Cardiac muscle cell (in vitro differentiated cells and primary cell): Measurements from ENCODE around the gene KIAA1210. TPM values are rescaled to one million over a fixed set of nuclear protein-coding genes. Genes with fewer than 3 reads are reported as not detected.

ENCODE experiments used
- DNase-seq, 2 donors: peaks; one replicate each; pipeline versions ENCODE4 v3.0.0 to v3.0.0-alpha.2; 2010 to 2017; ENCODE audit warnings: low read depth in 1 of 2, low spot score in 1 of 2
- H3K27ac ChIP-seq: fragments of 200-600 bp; sonication (generic); 2 replicates; pipeline ENCODE4 v1.5.1; 2016
- H3K27me3 ChIP-seq: fragments of 200-600 bp; sonication (generic); 2 replicates; pipeline ENCODE4 v1.6.0; 2016; ENCODE audit warnings: control low read depth
- H3K36me3 ChIP-seq: fragments of 200-600 bp; sonication (generic); 2 replicates; pipeline ENCODE4 v1.5.1; 2016; ENCODE audit warnings: control low read depth
- H3K4me1 ChIP-seq: fragments of 200-600 bp; sonication (generic); 2 replicates; pipeline ENCODE4 v1.8.1; 2017; ENCODE audit warnings: low read depth, mild to moderate bottlenecking, mixed run types
- H3K4me3 ChIP-seq: fragments of 200-600 bp; sonication (generic); 2 replicates; pipeline ENCODE4 v1.5.1; 2016; ENCODE audit warnings: mild to moderate bottlenecking
- H3K9me3 ChIP-seq: fragments of 200-600 bp; sonication (generic); 2 replicates; pipeline ENCODE4 v1.5.1; 2017; ENCODE audit warnings: low read depth, mild to moderate bottlenecking, control low read depth
- CTCF ChIP-seq: IDR thresholded peaks from 2 replicates; pipeline ENCODE4 v1.5.1; 2012; ENCODE audit warnings: low read depth, mild to moderate bottlenecking, low read length
- polyA plus RNA-seq: library from polyadenylated mRNA; unstranded; fragments of >200 nt; fragmentation: Nextera tagmentation; extraction: Ambion mirVana; gene quantifications from 2 replicates; pipeline ENCODE4 v1.2.1, GENCODE V29; 2016
- total RNA-seq: library from RNA; depleted of rRNA; stranded (reverse); fragments of >200 nt; gene quantifications from 2 replicates; pipeline ENCODE4 v1.2.3, GENCODE V29; 2016

KIAA1210 gene
- total and polyA plus RNA-seq, 2 experiments from 2014 or later = not detected

GRCh38 chrX:119082278-119082677, 45.3 kb downstream of the KIAA1210 start:
- H3K4me3 ChIP-seq = no peak overlapping the region
- no peak for TF ChIP-seq CTCF
- H3K27me3 ChIP-seq = no peaks in the 10 kb centered on the region
- no peak for DNase-seq
- H3K4me1 ChIP-seq = no peaks in the 10 kb centered on the region
- no peaks in the 10 kb centered on the region for H3K36me3 ChIP-seq
- H3K9me3 ChIP-seq = no peaks in the 10 kb centered on the region
- H3K27ac ChIP-seq = no peak overlapping the region

GRCh38 chrX:119075270-119076025, 52.2 kb downstream of the KIAA1210 start:
- no peaks in the 10 kb centered on the region for H3K36me3 ChIP-seq
- H3K27ac ChIP-seq = no peak overlapping the region
- no peak for TF ChIP-seq CTCF
- no peaks in the 10 kb centered on the region for H3K27me3 ChIP-seq
- no peaks in the 10 kb centered on the region for H3K9me3 ChIP-seq
- no peak overlapping the region for H3K4me3 ChIP-seq
- no peak for DNase-seq
- no peaks in the 10 kb centered on the region for H3K4me1 ChIP-seq

- Histone ChIP-seq H3K9me3 (no peaks in the 10 kb centered on the region), H3K27ac (no peak overlapping the region)
- no peak for DNase-seq
Observed at GRCh38 chrX:119073911-119074310, 53.7 kb downstream of the KIAA1210 start.

GRCh38 chrX:119073200-119073905, 54.3 kb downstream of the KIAA1210 start:
- TF ChIP-seq CTCF = no peak
- no peak for DNase-seq
- no peak overlapping the region for H3K4me3 ChIP-seq
- no peaks in the 10 kb centered on the region for H3K27me3 ChIP-seq
- no peaks in the 10 kb centered on the region for H3K9me3 ChIP-seq
- no peaks in the 10 kb centered on the region for H3K36me3 ChIP-seq
- no peak overlapping the region for H3K27ac ChIP-seq
- no peaks in the 10 kb centered on the region for H3K4me1 ChIP-seq

More at GRCh38 chrX:119073911-119074310, 53.7 kb downstream of the KIAA1210 start:
- Histone ChIP-seq H3K4me3 (no peak overlapping the region), H3K4me1 (no peaks in the 10 kb centered on the region), H3K36me3 (no peaks in the 10 kb centered on the region), H3K27me3 (no peaks in the 10 kb centered on the region)
- no peak for TF ChIP-seq CTCF

GRCh38 chrX:119072744-119073143, 54.9 kb downstream of the KIAA1210 start, which contains the start of gene CT47C1:
TSS of gene CT47C1 (plus strand) at chrX:119072993. CDS start at chrX:119073226, 233 bp downstream.
- Histone ChIP-seq H3K4me3 (no peak within 1 kb of the TSS), H3K9me3 (no peaks in the 10 kb centered on the region), H3K27me3 (no peaks in the 10 kb centered on the region), H3K4me1 (no peaks in the 10 kb centered on the region), H3K27ac (no peak within 1 kb of the TSS), H3K36me3 (no peaks in the 10 kb centered on the region)
- DNase-seq = no peak
- TF ChIP-seq CTCF = no peak
